DOHH2 (cell line): ENCODE results near the gene LCK.
"Not testable (repeated sequence)": the region's sequence is repeated elsewhere in the genome, so short reads cannot be mapped to it uniquely, and the experiment has no call there.

Experiments
- H3F3A ChIP-seq: fragments of 200-600 bp; sonication (generic), shearing (Covaris generic); 2 replicates; pipeline ENCODE4 v1.6.0; 2016; ENCODE audit warnings: antibody characterized with exemption, mild to moderate bottlenecking; ENCODE audit not compliant: control insufficient read depth, insufficient read depth
- H3K27ac ChIP-seq: fragments of 200-600 bp; sonication (generic); 2 replicates; pipeline ENCODE4 v1.5.1; 2014; ENCODE audit warnings: low read depth, mild to moderate bottlenecking, low read length, moderate library complexity
- H3K27me3 ChIP-seq: fragments of 200-600 bp; sonication (generic); 2 replicates; pipeline ENCODE4 v1.6.1; 2014; ENCODE audit warnings: mild to moderate bottlenecking, low read length, mixed read lengths; ENCODE audit not compliant: control insufficient read depth
- H3K36me3 ChIP-seq: fragments of 200-600 bp; sonication (generic); 2 replicates; pipeline ENCODE4 v1.6.1; 2014; ENCODE audit warnings: mild to moderate bottlenecking, low read length, moderate library complexity, mixed read lengths; ENCODE audit not compliant: control insufficient read depth
- H3K4me1 ChIP-seq: fragments of 200-600 bp; sonication (generic); 2 replicates; pipeline ENCODE4 v1.6.1; 2014; ENCODE audit warnings: mild to moderate bottlenecking, low read length, mixed read lengths; ENCODE audit not compliant: control insufficient read depth
- H3K4me2 ChIP-seq: fragments of 200-600 bp; sonication (generic); 2 replicates; pipeline ENCODE4 v1.6.0; 2014; ENCODE audit warnings: mild to moderate bottlenecking, low read length, moderate library complexity
- H3K4me3 ChIP-seq: fragments of 200-600 bp; sonication (generic); 2 replicates; pipeline ENCODE4 v1.5.1; 2014; ENCODE audit warnings: mild to moderate bottlenecking, low read length, mixed read lengths
- H3K79me2 ChIP-seq: fragments of 200-600 bp; sonication (generic); 2 replicates; pipeline ENCODE4 v1.6.1; 2014; ENCODE audit warnings: mild to moderate bottlenecking, low read length, mixed read lengths; ENCODE audit not compliant: control insufficient read depth
- H3K9me2 ChIP-seq: fragments of 200-600 bp; sonication (generic); replicated peaks from 2 replicates; pipeline ENCODE4 v1.6.1; 2014; ENCODE audit warnings: mild to moderate bottlenecking, low read length, mixed read lengths; ENCODE audit not compliant: control insufficient read depth
- H3K9me3 ChIP-seq: fragments of 200-600 bp; sonication (generic); 2 replicates; pipeline ENCODE4 v1.6.1; 2014; ENCODE audit warnings: antibody characterized with exemption, low read length, mixed read lengths; ENCODE audit not compliant: control insufficient read depth, insufficient read depth
- H4K20me1 ChIP-seq: fragments of 200-600 bp; sonication (generic); 2 replicates; pipeline ENCODE4 v1.6.0; 2014; ENCODE audit warnings: low read depth, mild to moderate bottlenecking, antibody characterized with exemption, low read length, moderate library complexity; ENCODE audit not compliant: control insufficient read depth, insufficient read depth
- CTCF ChIP-seq: fragments of 200-600 bp; sonication (generic); IDR thresholded peaks from one replicate; pipeline ENCODE4 v1.5.1; 2014; ENCODE audit warnings: antibody characterized with exemption, mild to moderate bottlenecking, low read depth, low read length; ENCODE audit not compliant: poor library complexity, severe bottlenecking
- EZH2phosphoT487 ChIP-seq: fragments of 200-600 bp; sonication (generic); IDR thresholded peaks from 2 replicates; pipeline ENCODE4 v1.6.1; 2017; ENCODE audit warnings: borderline replicate concordance, mild to moderate bottlenecking, antibody characterized with exemption, low read length, moderate library complexity, mixed read lengths

Gene LCK

GRCh38 chr1:32276032-32276782, 25.1 kb downstream of the LCK start:
- no peak overlapping the region for H3K27ac ChIP-seq
- H3F3A ChIP-seq: peaks cover 10% of the 10 kb centered on the region
- no peak overlapping the region for H3K4me2 ChIP-seq
- peaks cover 34% of the 10 kb centered on the region for H3K4me1 ChIP-seq
- H4K20me1 ChIP-seq: no peaks in the 10 kb centered on the region
- TF ChIP-seq CTCF (no peak), EZH2phosphoT487 (no peak)
- H3K27me3 ChIP-seq: no peaks in the 10 kb centered on the region
- peaks cover 66% of the 10 kb centered on the region for H3K36me3 ChIP-seq
- H3K4me3 ChIP-seq: no peak overlapping the region
- no peaks in the 10 kb centered on the region for H3K9me2 ChIP-seq
- H3K9me3 ChIP-seq: no peaks in the 10 kb centered on the region
- peaks cover 24% of the 10 kb centered on the region for H3K79me2 ChIP-seq

- H3K27ac ChIP-seq, H3K79me2 ChIP-seq, H3K4me2 ChIP-seq, H3K4me3 ChIP-seq, H3K9me3 ChIP-seq, H3F3A ChIP-seq, H4K20me1 ChIP-seq, H3K27me3 ChIP-seq, H3K4me1 ChIP-seq, H3K9me2 ChIP-seq: not testable (repeated sequence)
- peaks cover 42% of the 10 kb centered on the region for H3K36me3 ChIP-seq
These were observed 33.7 kb downstream of the LCK start for GRCh38 chr1:32284777-32285176.

- peaks cover 35% of the 10 kb centered on the region for H3K36me3 ChIP-seq
These were observed 34.6 kb downstream of the LCK start for GRCh38 chr1:32285658-32286057.

More at GRCh38 chr1:32285658-32286057, 34.6 kb downstream of the LCK start:
- no peak overlapping the region for H3K27ac ChIP-seq
- no peaks in the 10 kb centered on the region for H3K79me2 ChIP-seq
- H3K4me2 ChIP-seq: no peak overlapping the region
- peaks cover 13% of the 10 kb centered on the region for H3K4me1 ChIP-seq
- H3K9me2 ChIP-seq: no peaks in the 10 kb centered on the region
- no peak for TF ChIP-seq EZH2phosphoT487
- TF ChIP-seq CTCF: no peak
- H3K4me3 ChIP-seq: no peak overlapping the region
- peaks cover 6% of the 10 kb centered on the region for H3F3A ChIP-seq
- H3K27me3 ChIP-seq: no peaks in the 10 kb centered on the region
- H3K9me3 ChIP-seq: no peaks in the 10 kb centered on the region
- H4K20me1 ChIP-seq: no peaks in the 10 kb centered on the region
